ENCODE measurements around the gene SERTAD4.
A peak's percentile ranks its signal among the peaks of the same experiment; 100 is the strongest.
"Not testable (repeated sequence)": the region's sequence is repeated elsewhere in the genome, so short reads cannot be mapped to it uniquely, and the experiment has no call there.

The SERTAD4 gene

DNA sequence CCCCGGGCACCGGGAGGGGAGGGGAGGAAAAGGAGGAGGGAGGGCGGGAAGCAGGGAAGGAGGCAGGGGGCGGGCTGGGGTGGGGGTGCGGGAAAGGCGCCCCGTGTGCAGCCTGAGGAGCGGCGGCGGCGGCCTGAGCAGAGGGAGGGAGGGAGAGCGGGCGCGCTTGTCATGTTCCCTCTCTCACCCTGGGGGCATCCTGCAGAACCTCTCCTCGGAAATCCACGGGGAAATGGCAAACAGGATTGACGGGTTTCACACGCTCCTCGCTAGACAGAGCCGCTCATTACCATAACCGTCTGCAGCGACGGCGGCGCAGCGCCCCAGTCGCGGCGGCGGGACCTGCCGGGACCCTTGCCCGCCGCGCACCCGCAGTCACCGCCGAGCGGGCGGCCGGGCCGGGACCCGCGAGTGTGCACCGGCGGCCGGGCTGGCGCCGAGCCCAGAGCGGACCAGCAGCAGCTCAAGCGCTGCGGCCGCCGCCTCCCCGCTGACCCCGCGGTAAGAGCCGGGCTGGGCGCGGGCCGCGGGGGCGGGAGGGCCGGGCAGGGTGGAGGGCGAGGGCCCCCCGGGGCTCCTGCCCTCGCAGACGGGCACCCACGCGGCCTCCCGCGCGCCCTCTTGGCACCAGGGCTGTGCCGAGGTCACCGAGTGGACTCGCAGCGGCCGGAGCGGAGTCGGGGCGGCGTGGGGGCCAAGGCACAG lies at the start of gene SERTAD4:
Gene SERTAD4 (plus strand): TSS at position 286 of the 705 bp plus-strand sequence. CDS start 5,165 bp downstream, outside the sequence.
- DNase-seq = peak; percentile 76

- no peak for DNase-seq
These were observed 47.5 kb upstream of the SERTAD4 start for GRCh38 chr1:210185063-210185462.

GRCh38 chr1:210187849-210188606 lies 44.6 kb upstream of the SERTAD4 start:
- DNase-seq = not testable (repeated sequence)

DNA sequence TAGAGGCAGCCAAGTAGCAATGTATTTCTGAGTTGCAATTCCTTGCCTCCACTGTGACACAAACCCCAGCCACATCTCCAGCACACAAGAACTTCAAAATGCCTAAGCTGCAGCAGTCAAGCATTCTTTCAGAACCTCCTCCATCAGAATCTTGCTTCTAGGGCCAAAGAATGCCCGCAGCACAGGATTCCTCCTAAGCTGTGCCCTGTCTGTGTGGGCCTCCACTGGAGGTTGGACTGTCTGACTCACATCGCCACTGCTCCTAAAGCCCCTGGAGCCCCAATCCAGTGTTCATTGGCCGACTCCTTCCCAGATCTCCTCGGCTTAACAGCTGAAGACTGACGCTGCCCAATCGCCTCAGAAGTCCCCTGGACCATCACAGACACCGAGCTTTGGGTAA lies 43.2 kb upstream of the SERTAD4 start:
- no peak for DNase-seq

DNA sequence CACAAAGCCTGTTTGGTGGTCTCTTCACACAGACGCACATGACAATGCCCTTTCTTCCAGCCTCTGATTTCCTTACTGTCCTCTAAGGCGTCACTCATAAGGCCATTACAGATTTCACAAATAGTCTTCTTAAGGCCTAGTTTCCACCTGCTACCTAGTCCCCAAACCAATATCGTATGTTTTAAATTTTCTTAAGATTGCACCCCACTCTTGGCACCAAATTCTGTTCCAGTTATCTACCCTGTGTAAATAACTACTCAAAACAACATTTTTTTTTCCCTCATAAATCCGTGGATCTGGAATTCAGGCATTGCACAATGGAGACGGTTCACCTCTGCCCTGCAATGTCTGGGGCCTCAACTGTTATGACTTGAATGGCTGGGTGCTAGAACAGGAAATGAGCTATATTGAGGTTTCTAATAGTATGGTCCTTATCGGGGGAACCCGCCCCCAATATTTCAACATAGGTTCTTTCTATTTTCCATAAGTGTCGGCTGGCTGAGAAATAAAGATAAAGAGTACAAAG lies 36.9 kb upstream of the SERTAD4 start:
- no peak for DNase-seq

GRCh38 chr1:210196266-210196665 lies 36.3 kb upstream of the SERTAD4 start:
- not testable (repeated sequence) for DNase-seq

DNA sequence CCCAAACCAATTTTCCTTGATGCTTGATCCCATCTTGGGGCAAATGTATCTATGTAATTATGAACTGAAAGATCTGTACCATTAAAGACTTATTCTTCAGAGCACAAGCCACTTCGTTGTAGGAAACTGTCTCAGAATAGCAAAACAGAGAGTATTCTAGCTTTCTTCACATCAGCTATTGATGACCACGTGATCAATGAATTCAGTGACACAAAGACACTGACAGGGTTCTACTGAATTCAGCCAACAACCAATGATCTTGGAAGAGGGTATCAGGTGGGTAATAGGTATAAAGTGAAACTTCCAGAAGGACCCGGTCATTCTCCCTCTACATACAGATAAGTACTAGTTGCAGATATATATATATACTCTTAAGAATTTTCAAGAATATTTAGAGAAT lies 33.8 kb upstream of the SERTAD4 start:
- no peak for DNase-seq

- DNase-seq = no peak
These were observed 32.4 kb upstream of the SERTAD4 start for GRCh38 chr1:210200124-210200736.

DNA sequence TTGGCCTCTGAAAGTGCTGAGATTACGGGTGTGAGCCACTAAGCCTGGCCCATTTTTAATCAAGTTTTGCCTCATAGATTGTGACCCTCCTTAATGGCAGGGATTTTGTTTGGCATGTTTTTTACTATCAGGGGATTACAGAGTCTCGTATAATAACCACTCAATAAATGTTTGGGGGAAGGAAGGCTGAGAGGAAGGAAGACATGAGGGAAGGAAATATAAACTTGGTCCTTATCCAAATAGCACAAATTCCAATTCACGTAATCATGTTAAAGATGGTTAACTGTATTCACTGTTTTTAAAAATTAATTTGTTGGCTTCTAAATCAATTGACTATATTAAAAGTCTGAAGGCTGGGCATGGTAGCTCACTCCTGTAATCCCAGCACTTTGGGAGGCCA lies 30.9 kb upstream of the SERTAD4 start:
- DNase-seq = no peak

- no peak for DNase-seq
These were observed 24.8 kb upstream of the SERTAD4 start for GRCh38 chr1:210207597-210208450.

- no peak for DNase-seq
These were observed 19.3 kb upstream of the SERTAD4 start for GRCh38 chr1:210213335-210213734.

- DNase-seq = no peak
These were observed 17.8 kb upstream of the SERTAD4 start for GRCh38 chr1:210214573-210215409.

- DNase-seq = no peak
These were observed 15.1 kb upstream of the SERTAD4 start for GRCh38 chr1:210217482-210217881.

DNA sequence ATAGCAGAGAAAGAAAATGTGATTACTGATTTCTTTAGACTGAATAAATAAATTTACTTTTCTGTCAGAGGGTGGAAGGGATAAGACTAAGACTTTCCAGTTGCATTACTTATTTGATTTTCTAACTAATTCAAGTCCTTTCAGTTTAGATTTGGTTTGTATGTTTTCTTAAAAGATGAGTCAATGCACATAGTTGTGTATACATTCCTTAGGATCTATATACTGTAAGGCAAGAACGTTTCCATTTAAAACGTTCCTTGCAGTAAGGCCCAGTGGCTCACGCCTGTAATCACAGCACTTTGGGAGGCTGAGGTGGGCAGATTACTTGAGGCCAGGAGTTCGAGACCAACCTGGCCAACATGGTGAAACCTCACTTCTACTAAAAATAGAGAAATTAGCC lies 14.5 kb upstream of the SERTAD4 start:
- no peak for DNase-seq

- DNase-seq = peak; percentile 94
These were observed 10.1 kb upstream of the SERTAD4 start for GRCh38 chr1:210222340-210223006.

GRCh38 chr1:210223226-210223904 lies 9.2 kb upstream of the SERTAD4 start:
- no peak for DNase-seq

GRCh38 chr1:210228158-210228557 lies 4.4 kb upstream of the SERTAD4 start:
- DNase-seq = no peak

DNA sequence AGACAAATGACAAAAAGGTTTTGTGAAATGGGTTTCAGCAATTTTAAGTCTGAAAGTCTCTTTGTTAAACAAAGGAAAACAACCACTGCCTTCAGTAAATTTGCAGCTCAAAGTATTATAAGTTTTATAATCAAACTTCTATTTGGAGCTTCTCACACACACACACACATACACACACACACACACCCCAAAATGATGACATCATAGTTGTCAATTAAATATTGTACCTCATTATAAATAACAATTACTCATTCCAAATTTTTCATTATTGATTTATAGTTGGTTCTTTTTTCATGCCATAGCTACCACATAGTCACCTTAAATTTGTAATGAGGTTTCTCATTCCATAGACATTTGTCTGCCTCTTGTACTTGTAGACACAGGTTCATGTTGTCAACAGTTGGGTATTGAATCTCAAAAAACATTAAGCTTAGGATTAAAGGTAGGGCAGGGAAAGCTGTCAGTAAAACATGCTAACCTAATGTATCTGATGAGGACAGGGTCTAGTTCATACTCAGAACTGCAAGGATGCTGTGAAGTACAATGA lies 2.4 kb upstream of the SERTAD4 start:
- no peak for DNase-seq

DNA sequence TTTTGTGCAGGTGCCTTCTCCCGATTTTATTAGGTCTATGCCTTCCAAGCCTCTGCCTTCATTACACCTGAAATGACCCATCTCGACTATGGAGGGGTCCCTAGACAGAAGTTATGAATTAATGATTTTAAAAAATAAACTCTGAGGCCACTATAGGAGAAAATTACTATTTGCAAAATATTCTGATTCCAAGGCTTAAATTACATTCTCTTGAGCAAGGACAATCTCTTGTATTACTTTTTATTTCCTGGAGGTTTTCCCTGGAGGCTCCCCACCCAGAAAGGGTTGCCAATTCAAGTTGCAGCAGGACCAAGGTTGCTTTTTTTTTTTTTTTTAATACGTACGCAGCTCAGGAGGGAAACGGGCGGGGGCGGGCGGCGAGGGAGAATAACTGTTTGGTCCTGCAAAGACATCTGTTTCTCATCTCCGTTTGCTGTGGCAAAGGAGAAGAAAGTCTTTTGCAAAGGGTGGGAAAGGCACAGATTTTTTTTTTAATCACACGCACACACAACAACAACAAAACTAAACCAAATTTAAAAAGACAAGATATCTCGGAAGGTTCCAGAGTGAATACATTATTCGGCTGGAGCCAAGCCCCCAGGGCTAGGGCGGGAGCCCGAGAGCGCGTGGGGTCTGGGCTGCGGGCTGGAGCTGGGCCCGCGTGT lies 618 bp upstream of the SERTAD4 start:
- no peak for DNase-seq

- DNase-seq = no peak
These were observed 559 bp downstream of the SERTAD4 start for GRCh38 chr1:210233216-210233494.

Measured in DMS79 (cell line).